NCI-H1092 treated with DMSO at 0.1 percent for 48 hours (cell line): ENCODE measurements around the gene GNG14.
"Not testable (repeated sequence)": the region's sequence is repeated elsewhere in the genome, so short reads cannot be mapped to it uniquely, and the experiment has no call there.

ENCODE experiments used
- DNase-seq: peaks from one replicate; lab custom pipeline; 2025; lab: John Stamatoyannopoulos, UW

GNG14 gene

DNA sequence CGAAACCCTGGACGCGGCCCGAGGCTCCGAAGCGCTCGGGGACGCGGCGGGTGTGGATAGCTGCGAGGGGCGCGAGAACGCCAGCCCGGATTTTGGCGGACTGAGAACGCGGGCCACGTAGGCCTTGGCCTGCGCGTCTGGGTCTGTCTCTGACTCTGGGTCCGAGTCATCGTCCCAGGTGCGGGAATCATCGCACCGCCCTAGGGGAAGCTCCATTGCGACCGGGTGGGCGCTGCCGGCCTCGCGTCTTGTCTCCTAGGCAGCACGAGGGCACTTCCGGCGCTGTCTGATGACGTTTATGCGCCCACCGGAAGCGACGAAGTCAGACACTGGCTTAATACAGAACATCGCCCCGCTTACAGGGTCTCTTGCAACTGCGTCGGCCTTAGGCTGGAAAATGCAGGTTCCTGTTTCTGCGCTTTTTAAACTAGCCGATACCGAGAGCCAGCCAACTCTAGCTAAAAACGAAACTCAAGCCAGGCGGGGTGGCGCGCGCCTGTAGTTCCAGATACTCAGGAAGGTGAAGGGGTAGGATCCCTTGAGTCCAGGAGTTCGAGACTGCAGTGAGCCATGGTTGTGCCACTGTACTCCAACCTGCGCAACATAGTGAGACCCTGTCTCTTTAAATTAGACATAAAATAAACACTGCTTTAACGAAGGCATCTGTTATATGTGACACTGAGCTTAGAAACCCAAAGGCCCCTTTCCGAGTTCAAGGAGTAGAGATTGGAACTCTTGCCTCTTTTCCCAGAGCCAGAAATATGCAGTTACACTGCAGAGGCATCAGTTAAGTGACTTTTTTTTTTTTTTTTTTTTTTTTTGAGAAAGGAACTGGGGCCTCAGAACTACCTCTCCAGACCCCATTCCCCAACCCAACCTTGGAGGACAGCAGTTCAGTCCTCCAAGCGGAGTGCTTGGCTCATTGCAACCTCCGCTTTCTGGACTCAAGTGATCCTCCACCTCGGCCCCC, 8.9 kb downstream of the GNG14 start, which contains the start of gene FBXW9:
FBXW9 (minus strand) TSS at position 266 of the 970 bp plus-strand sequence; CDS start at position 216, 50 bp downstream.
- peak; percentile 85 for DNase-seq

GRCh38 chr19:12697425-12697824, 9.6 kb downstream of the GNG14 start:
- not testable (repeated sequence) for DNase-seq

DNA sequence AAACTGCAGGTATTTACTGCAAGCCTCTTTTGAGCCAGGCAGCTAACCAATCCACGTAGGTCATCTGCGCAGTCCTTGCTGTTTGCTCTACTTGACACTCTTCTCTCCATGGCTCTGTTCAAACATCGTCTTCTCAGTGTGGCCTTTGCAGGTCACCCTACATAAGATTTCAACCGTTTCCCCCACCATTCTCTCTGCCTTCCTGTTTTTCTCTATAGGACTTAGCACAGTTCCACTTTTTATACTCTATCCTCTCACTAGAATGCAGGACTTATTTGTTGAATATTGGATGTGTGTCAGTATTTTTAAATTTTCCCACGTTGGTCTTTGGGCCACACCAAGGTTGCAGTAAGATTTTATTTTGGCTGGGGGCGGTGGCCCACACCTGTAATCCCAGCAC, 10.3 kb downstream of the GNG14 start:
- DNase-seq: no peak

DNA sequence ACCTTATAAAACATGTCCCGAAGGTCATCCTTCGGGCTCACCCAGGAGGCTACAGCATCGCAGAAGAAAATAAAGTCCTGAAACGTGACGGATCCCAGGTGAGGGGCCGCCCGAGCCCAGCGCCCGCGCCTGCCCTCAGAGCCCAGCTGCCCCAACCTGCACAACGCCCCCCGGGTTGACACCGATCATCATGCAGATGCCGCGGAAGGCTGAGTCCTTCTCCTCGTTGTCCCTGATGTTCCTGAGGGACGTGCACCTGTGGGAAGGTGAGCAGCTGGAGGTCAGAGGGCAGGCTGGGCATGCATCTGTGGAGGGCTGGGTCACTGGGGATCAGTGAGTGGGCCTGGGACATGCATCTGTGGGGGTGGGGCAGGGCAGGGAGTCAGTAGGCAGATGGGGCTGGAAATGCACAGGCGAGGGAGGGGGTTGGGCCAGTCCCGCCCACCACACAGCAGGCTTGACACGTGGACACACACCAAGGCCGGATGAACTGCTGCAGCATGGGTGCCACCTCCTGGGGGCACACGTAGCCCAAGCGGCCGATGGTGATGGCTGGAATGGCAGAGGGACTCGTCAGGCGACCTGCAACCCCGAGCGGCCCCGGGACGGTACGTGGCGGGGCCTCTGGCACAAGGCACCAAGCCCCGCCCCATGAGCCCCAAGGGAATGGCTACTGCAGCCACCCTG, 13.9 kb downstream of the GNG14 start:
- DNase-seq: no peak

GRCh38 chr19:12703046-12703445, 15.2 kb downstream of the GNG14 start:
- no peak for DNase-seq

- DNase-seq: no peak
Observed at GRCh38 chr19:12705169-12705568, 17.4 kb downstream of the GNG14 start.

GRCh38 chr19:12705654-12706331, 18.0 kb downstream of the GNG14 start:
- no peak for DNase-seq

DNA sequence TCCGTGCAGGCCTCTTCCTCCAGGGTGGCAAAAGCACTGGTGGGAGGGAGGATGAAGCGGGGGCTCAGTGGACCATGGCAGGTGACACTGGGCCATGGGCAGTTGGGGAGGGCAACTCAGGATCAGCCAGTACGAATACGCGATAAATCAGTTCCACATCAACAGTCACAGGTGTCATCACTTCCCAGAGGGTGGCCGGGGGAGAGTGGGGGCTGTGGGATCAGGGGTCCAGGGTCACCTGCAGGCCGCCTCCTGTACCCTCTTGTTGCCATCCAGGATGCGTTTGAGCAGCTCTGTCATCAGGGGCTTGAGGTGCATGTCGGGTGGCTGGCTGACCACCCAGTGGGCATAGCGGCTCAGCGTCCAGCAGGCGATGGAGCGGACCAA, 18.5 kb downstream of the GNG14 start:
- no peak for DNase-seq

- no peak for DNase-seq
Observed at GRCh38 chr19:12708641-12709040, 20.8 kb downstream of the GNG14 start.

- no peak for DNase-seq
Observed at GRCh38 chr19:12711187-12711586, 23.4 kb downstream of the GNG14 start.

DNA sequence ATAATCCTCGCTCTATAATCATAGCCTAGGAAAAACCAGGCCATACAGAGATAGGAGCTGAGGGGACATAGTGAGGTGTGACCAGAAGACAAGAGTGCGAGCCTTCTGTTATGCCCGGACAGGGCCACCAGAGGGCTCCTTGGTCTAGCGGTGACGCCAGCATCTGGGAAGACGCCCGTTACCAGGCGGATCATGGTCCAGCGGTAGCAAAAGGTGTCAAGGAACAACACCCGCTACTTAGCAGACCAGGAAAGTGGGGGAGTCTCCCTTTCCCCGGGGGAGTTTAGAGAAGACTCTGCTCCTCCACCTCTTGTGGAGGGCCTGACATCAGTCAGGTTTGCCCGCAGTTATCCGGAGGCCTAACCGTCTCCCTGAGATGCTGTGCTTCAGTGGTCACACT, 24.3 kb downstream of the GNG14 start:
- not testable (repeated sequence) for DNase-seq

DNA sequence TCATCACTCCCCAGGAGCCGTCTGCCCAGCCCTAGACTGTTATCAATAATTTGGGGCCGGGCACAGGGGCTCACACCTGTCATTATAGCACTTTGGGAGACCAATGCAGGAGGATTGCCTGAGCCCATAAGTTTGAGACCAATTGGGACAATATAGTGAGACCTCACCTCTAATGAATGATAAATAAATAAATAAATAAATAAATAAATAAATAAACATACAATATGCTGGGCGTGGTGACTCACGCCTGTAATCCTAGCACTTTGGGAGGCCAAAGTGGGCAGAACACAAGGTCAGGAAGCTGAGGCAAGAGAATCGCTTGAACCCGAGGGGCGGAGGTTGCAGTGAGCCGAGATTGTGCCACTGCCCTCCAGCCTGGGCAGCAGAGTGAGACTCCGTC, 25.5 kb downstream of the GNG14 start:
- not testable (repeated sequence) for DNase-seq

DNA sequence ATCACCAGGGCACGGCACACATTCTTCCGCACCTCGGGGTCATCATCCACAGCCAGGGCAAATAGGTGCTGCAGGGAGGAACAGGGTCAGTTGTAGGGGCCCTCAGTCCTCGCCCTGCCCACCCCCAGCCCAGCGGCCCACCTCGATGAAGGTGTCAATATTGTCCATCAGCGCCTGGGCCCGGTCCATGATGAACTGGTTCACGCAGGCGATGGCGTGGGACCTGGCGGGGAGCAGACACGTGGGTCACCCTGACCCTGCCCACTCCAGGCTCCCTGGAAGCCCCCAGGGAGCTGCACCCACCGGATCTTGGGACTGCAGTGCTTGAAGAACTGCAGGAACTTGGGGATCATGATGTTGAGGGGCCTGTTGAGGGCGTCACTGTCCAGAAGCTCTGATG, 27.3 kb downstream of the GNG14 start:
- no peak for DNase-seq

DNA sequence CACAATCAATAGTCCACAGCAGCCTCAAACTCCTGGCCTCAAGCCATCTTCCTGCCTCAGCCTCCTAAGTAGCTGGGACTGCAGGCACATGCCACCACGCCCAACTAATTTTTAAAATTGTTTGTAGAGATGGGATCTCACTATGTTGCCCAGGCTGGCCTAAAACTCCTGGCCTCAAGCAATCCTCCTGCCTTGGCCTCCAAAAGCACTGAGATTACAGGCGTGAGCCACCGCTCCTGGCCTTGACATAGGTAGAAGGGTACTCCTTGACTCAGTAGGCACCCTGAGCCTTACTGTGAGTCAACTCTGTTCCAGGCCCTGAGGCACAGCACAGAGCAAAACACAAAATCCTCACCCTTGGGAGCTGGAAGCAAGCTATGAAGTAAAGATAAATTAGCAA, 28.1 kb downstream of the GNG14 start:
- DNase-seq: no peak

- DNase-seq: no peak
Observed at GRCh38 chr19:12720296-12720695, 32.5 kb downstream of the GNG14 start.

DNA sequence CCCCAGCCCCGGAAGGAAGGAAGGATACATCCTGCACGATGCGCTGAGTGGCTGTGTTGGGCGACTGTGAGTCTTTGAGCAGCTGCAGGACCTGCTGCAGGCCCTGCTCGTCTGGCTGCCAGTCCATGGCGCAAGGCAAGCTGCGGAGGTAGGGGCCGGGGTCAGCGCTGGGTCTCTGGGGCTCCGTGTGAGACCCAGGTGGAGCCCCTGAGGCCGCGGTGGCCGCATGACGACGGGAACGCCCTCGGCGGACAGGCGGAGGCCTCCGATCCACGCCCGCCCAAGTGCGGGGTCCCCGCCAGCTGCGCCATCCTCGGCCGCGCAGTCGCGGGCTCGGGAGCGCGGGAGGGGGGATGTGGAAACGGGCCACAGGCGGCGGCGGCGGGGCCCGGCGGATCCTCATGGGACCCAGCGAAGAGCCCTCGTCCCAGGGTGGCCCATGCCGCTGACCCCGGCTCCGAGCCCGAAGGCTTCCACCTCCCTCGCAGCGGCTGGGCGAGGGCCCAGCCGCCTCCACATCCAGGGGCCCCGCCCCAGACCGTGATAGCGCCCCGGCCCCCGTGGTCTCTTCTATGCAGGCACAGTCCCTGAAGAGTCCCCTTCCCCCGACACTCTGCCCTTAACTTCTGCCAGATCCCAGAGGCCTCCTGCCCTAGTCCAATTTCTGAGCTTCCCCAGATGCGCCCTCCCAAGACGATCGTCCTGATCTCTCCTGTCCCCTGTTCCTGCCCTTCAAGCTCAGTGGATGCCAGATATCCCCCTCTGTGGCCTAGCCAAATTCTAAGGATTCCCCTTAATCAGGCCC, 33.3 kb downstream of the GNG14 start:
- DNase-seq: no peak

DNA sequence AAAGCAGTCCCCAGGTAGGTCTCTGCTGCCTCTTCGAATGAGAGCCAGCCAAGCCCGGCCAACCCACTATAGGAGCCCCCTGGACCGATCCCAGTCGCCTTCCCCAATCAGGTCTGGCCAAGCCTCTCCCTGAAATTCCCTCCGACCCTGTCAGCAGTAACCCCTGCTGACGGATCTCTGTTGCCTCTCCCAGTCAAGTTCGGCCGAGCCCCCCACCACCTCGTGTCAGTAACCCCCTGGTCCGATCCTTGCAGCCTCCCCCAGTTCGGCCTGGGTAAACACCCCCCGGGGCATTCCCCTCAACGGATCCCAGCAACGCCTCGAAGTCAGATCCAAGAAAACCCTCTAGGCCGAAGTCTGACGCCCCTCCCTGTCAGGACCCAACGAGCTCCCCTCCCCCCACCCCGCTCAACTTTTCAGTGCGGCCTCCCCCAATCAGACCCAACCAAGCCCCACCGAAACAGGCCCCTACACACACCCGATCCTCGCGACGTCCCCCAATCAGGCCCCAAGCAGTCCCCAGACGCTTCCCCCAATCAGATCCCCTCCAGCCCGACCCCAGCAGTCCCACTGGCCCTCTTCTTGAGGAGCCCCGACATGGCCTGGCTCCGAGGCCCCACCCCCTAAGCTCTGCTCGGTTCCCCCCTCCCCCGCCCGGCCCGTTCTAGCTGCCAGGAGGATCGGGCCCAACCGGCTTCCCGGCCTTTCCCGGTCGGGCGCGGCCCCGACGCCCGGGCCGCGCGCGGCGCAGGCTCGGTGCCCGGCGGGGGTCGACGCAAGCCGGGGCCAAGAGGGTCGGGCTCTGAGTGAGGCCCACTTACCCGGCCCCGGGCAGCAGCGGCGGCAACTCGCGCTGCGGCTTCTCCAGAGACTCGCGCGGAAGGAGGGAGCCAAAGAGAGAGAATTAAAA, 34.1 kb downstream of the GNG14 start:
- peak; percentile 40 for DNase-seq

DNA sequence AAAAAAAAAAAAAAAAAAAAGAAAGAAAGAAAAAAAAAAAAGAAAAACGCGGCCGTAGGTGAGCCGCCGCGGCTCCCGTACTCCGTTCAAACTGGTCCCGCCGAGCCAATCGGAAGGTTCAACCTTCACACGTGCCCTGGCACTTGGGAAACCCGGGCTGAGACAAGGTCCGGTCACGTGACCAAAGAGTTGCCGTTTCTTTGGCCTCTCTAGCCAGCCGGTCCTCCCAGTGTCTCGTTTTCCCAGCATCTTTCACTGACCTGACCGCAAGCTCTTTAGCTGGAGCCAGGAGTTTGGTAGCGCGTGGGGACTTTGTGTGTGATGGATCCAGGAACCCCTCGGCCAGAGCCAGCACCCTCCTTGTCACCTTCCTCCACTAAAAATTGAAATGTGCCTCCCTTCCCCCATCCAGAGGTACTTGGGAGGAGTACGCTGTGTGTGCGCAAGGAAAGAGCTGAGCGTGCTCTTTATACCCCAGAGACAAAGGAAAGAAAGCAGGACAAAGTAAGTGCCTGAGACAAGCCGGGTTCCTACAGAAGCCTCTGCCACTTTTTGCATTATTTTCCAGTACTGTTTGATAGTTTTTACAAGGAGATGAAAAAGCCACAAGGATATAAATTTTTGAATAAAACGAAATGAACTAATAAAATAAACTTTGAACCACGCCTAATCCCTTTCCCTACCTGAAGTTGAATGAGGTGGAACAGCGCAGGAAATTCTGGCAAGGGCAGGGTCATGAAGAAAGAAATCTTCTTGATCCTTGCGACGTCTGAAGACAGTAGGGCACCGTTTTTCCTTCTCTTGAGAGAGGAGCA, 35.0 kb downstream of the GNG14 start:
- DNase-seq: peak; percentile 97

GRCh38 chr19:12723381-12723640, 35.5 kb downstream of the GNG14 start:
- DNase-seq: peak; percentile 28
